Measurements from ENCODE around the gene MINDY3.
A peak's percentile ranks its signal among the peaks of the same experiment; 100 is the strongest.
"Not testable (repeated sequence)": the region's sequence is repeated elsewhere in the genome, so short reads cannot be mapped to it uniquely, and the experiment has no call there.

MINDY3 gene

DNA sequence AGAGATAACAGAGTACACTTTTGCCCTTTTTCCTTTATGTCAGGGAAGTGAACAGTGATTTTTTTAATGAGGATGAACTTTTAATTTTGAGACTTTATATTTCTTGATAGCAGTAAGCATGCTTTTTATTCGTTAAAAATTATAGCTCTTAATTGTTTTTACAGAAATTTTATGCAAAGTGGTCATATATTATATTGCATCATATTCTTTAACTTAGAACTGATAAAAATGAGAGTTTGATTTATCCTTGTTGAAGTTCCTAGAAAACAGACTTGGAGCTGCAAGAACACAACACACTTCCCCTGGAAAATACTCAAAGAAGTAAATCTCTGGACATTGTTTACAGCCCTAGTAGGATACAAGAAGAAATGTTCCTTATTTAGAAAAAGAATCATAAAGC lies 21.2 kb upstream of the MINDY3 start:
- no peak for DNase-seq (ENCODE audit: low read depth)
- H3K4me3 ChIP-seq (ENCODE audit: control insufficient read depth, low read depth, low read length): no peak overlapping the region
- TF ChIP-seq, protein P1, sequence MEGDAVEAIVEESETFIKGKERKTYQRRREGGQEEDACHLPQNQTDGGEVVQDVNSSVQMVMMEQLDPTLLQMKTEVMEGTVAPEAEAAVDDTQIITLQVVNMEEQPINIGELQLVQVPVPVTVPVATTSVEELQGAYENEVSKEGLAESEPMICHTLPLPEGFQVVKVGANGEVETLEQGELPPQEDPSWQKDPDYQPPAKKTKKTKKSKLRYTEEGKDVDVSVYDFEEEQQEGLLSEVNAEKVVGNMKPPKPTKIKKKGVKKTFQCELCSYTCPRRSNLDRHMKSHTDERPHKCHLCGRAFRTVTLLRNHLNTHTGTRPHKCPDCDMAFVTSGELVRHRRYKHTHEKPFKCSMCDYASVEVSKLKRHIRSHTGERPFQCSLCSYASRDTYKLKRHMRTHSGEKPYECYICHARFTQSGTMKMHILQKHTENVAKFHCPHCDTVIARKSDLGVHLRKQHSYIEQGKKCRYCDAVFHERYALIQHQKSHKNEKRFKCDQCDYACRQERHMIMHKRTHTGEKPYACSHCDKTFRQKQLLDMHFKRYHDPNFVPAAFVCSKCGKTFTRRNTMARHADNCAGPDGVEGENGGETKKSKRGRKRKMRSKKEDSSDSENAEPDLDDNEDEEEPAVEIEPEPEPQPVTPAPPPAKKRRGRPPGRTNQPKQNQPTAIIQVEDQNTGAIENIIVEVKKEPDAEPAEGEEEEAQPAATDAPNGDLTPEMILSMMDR (conservative IDR thresholded peaks at IDR 0.05; ENCODE audit: control insufficient read depth, insufficient read depth, low read depth, low read length): no peak

DNA sequence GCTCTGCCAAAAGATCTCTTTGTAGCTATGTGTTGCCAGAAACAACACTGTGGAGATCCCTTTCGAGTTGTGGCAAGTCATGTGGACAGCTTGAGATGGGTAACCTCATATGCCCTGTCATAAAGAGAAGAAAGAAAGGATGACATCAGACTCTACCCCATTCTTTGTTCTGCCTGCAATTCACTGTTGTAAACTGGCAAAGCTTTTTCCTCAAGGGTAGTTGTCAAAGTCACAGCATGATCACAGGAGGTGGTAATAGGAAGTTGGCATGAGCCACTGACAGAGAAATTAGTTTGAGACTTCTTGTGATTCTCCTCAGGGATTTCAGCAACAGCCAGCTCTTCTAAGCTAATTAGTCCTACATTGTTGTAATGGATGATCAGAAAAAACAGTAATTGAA lies 19.4 kb upstream of the MINDY3 start:
- no peak overlapping the region for H3K4me3 ChIP-seq (ENCODE audit: control insufficient read depth, low read depth, low read length)
- DNase-seq (ENCODE audit: low read depth): no peak
- TF ChIP-seq, protein P1 (conservative IDR thresholded peaks at IDR 0.05; ENCODE audit: control insufficient read depth, insufficient read depth, low read depth, low read length): no peak

DNA sequence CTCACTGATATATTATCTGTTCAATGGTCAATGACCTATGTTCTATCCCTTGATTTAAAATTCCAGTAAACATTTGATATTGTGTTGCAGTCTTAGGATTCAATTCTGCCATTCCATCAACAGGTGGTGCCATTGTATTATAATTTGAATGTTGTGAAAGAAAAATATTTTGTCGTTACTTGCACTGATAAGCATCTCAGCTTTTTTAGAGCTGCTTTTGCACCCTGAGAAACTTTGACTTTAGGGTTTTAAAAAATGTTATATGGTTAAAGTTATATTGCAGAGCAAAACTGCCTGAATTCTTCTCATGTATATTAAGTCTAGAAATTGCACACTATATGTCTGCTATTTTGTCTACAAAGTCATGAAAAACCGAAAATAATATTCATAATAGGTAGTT lies 18.8 kb upstream of the MINDY3 start:
- no peak overlapping the region for H3K4me3 ChIP-seq (ENCODE audit: control insufficient read depth, low read depth, low read length)
- peak; percentile 58 for DNase-seq (ENCODE audit: low read depth)
- TF ChIP-seq, protein P1 (conservative IDR thresholded peaks at IDR 0.05; ENCODE audit: control insufficient read depth, insufficient read depth, low read depth, low read length): peak; percentile 61

DNA sequence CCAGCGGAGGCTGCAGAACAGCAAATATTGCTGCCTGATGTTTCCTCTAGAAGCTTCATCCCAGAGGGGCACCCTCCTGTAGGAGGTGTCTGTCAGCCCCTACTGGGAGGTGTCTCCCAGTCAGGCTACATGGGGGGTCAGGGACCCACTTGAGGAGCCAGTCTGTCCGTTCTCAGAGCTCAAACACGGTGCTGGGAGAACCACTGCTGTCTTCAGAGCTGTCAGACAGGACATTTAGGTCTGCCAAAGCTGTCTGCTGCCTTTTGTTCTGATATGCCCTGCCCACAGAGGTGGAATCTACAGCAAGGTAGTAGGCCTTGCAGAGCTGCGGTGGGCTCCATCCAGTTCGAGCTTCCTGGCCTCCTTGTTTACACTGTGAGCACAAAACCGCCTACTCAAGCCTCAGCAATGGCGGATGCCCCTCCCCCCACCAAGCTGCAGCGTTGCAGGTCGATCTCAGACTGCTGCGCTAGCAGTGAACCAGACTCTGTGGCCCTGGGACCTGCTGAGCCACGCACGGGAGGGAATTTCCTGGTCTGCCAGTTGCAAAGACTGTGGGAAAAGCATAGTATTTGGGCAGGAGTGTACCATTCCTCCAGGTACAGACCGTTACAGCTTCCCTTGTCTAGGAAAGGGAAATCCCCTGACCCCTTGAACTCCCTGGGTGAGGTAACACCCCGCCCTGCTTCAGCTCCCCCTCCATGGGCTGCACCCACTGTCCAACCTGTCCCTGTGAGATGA lies 17.7 kb upstream of the MINDY3 start:
- H3K4me3 ChIP-seq (ENCODE audit: control insufficient read depth, low read depth, low read length): no peak overlapping the region
- no peak for DNase-seq (ENCODE audit: low read depth)
- TF ChIP-seq, protein P1 (conservative IDR thresholded peaks at IDR 0.05; ENCODE audit: control insufficient read depth, insufficient read depth, low read depth, low read length): no peak

DNA sequence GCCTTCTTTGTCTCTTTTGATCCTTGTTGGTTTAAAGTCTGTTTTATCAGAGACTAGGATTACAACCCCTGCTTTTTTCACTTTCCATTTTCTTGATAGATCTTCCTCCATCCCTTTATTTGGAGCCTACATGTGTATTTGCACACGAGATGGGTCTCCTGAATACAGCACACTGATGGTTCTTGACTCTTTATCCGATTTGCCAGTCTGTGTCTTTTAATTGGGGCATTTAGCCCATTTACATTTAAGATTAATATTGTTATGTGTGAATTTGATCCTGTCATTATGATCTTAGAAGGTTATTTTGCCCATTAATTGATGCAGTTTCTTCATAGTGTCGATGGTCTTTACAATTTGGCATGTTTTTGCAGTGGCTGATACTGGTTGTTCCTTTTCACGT lies 16.0 kb upstream of the MINDY3 start:
- not testable (repeated sequence) for DNase-seq (ENCODE audit: low read depth); H3K4me3 ChIP-seq (ENCODE audit: control insufficient read depth, low read depth, low read length)

GRCh38 chr10:15872645-15873044 lies 12.3 kb upstream of the MINDY3 start:
- not testable (repeated sequence) for H3K4me3 ChIP-seq (ENCODE audit: control insufficient read depth, low read depth, low read length); DNase-seq (ENCODE audit: low read depth)

DNA sequence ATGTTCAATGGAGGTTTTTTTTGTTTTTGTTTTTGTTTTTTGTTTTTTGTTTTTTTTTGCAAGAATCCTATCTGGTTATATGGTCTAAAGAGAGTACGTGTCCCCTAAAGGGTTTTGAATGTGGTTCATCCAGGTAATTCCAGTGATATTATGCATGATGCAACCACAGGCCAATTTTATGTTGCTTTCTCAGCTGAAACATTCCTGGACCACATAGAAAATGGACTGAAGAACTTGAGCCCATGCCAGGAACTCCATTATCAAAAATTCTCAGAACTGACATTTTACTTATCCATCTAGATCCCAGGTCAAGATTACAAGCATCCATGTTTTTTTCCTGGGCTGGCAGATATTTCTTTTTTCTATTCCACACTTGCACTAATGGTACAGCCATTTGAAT lies 11.5 kb upstream of the MINDY3 start:
- no peak overlapping the region for H3K4me3 ChIP-seq (ENCODE audit: control insufficient read depth, low read depth, low read length)
- TF ChIP-seq, protein P1 (conservative IDR thresholded peaks at IDR 0.05; ENCODE audit: control insufficient read depth, insufficient read depth, low read depth, low read length): no peak

GRCh38 chr10:15869935-15870334 lies 9.6 kb upstream of the MINDY3 start:
- DNase-seq (ENCODE audit: low read depth): no peak
- H3K4me3 ChIP-seq (ENCODE audit: control insufficient read depth, low read depth, low read length): no peak overlapping the region
- TF ChIP-seq, protein P1 (conservative IDR thresholded peaks at IDR 0.05; ENCODE audit: control insufficient read depth, insufficient read depth, low read depth, low read length): no peak

More for the DNA sequence above, 11.5 kb upstream of the MINDY3 start:
- DNase-seq (ENCODE audit: low read depth): no peak
